Measurements from ENCODE around the gene ALPP. TPM values are rescaled to one million over a fixed set of nuclear protein-coding genes. Genes with fewer than 3 reads are reported as not detected.
"Not testable (repeated sequence)": the region's sequence is repeated elsewhere in the genome, so short reads cannot be mapped to it uniquely, and the experiment has no call there.

Gene ALPP
- total RNA-seq, 2 experiments from 2014 or later = not detected

DNA sequence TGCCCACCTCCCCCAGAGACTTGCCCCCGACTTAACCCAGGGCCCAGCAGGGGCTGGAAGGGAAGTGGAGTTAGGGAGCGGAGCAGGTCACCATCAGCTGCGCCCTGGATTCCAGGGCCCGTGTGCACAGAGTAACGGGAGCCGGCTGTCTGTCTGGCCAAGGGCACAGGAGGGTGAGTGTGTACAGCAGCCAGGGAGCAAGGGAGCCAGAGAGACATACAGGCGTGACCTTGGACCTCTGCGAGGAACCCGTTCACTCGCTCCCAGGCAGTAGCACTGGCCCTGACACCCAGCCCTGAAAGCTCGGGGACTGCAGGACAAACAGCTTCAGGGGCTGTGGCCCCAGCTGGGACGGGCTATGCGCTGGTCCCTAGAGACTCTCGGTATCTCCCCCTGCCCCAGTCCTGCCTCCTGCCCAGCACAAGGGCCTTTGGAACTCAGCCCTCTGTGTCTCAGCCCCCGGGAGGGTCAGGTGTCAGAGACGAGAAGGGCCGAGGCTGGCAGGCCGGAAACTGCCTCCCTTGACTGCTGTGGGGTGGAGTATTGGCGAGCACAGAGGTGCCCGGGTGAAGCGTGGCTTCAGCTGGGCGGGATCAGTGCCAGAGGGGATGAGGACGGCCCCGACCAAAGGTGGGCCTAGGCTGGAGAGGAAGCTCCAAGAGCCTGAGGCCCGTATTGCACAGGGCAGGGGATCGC is 46.2 kb upstream of the ALPP start:
- intact Hi-C loops (cut with micrococcal nuclease; ENCODE audit: unreplicated experiment); POLR2A ChIA-PET; H3K9me2 ChIP-seq (ENCODE audit: insufficient read depth, low read length); CTCF ChIA-PET (ENCODE audit: unreplicated experiment); H2AFZ ChIP-seq (ENCODE audit: low read length); H3K9me3 ChIP-seq (ENCODE audit: low read length); DNase-seq (ENCODE audit: low spot score); H3K27ac ChIP-seq (ENCODE audit: low read depth, low read length, poor library complexity, severe bottlenecking); H3K4me2 ChIP-seq (ENCODE audit: low read length); H3K4me3 ChIP-seq (ENCODE audit: low read depth, low read length, poor library complexity, severe bottlenecking); H4K20me1 ChIP-seq (ENCODE audit: insufficient read depth, low read length); BruUV-seq (replicated peaks); H3K36me3 ChIP-seq (ENCODE audit: insufficient read depth, low read length); H3K79me2 ChIP-seq (ENCODE audit: insufficient read depth, low read depth, low read length): not testable (repeated sequence)
- H3K4me1 ChIP-seq (ENCODE audit: insufficient read depth, low read length, poor library complexity, severe bottlenecking) = peaks cover 12% of the 10 kb centered on the region

DNA sequence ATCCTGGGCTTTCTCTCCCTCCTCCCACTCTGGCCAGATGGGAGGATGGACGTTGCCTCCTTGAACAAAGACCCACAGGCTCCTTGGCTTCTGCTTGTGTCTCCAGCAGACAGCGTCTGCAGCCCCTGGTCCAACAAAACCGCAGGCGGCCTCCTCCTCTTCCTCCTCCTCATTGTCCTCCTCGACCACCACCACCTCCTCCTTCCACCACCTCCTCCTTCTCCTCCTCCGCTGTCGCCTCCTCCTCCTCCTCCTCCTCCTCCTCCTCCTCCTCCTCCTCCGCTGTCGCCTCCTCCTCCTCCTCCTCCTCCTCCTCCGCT is 45.7 kb upstream of the ALPP start:
- intact Hi-C loops (cut with micrococcal nuclease; ENCODE audit: unreplicated experiment) = no loop called here
- Histone ChIP-seq H3K9me2 (ENCODE audit: insufficient read depth, low read length) (no peaks in the 10 kb centered on the region), H2AFZ (ENCODE audit: low read length) (no peak overlapping the region), H3K4me3 (ENCODE audit: low read depth, low read length, poor library complexity, severe bottlenecking) (no peak overlapping the region), H3K36me3 (ENCODE audit: insufficient read depth, low read length) (no peaks in the 10 kb centered on the region), H3K9me3 (ENCODE audit: low read length) (no peaks in the 10 kb centered on the region), H3K79me2 (ENCODE audit: insufficient read depth, low read depth, low read length) (no peaks in the 10 kb centered on the region), H3K4me2 (ENCODE audit: low read length) (no peak overlapping the region), H4K20me1 (ENCODE audit: insufficient read depth, low read length) (no peaks in the 10 kb centered on the region), H3K4me1 (ENCODE audit: insufficient read depth, low read length, poor library complexity, severe bottlenecking) (peaks cover 7% of the 10 kb centered on the region), H3K27ac (ENCODE audit: low read depth, low read length, poor library complexity, severe bottlenecking) (no peak overlapping the region)
- no TSS peak for BruUV-seq (replicated peaks)
- ChIA-PET POLR2A (no interaction called here), CTCF (ENCODE audit: unreplicated experiment) (no interaction called here)
- TF ChIP-seq, protein P1, sequence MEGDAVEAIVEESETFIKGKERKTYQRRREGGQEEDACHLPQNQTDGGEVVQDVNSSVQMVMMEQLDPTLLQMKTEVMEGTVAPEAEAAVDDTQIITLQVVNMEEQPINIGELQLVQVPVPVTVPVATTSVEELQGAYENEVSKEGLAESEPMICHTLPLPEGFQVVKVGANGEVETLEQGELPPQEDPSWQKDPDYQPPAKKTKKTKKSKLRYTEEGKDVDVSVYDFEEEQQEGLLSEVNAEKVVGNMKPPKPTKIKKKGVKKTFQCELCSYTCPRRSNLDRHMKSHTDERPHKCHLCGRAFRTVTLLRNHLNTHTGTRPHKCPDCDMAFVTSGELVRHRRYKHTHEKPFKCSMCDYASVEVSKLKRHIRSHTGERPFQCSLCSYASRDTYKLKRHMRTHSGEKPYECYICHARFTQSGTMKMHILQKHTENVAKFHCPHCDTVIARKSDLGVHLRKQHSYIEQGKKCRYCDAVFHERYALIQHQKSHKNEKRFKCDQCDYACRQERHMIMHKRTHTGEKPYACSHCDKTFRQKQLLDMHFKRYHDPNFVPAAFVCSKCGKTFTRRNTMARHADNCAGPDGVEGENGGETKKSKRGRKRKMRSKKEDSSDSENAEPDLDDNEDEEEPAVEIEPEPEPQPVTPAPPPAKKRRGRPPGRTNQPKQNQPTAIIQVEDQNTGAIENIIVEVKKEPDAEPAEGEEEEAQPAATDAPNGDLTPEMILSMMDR (conservative IDR thresholded peaks at IDR 0.05; ENCODE audit: low read length) = no peak
- no peak for TF ChIP-seq EZH2phosphoT487 (IDR thresholded peaks at IDR 0.05; ENCODE audit: borderline replicate concordance, low read depth, low read length)
- DNase-seq (ENCODE audit: low spot score) = no peak

DNA sequence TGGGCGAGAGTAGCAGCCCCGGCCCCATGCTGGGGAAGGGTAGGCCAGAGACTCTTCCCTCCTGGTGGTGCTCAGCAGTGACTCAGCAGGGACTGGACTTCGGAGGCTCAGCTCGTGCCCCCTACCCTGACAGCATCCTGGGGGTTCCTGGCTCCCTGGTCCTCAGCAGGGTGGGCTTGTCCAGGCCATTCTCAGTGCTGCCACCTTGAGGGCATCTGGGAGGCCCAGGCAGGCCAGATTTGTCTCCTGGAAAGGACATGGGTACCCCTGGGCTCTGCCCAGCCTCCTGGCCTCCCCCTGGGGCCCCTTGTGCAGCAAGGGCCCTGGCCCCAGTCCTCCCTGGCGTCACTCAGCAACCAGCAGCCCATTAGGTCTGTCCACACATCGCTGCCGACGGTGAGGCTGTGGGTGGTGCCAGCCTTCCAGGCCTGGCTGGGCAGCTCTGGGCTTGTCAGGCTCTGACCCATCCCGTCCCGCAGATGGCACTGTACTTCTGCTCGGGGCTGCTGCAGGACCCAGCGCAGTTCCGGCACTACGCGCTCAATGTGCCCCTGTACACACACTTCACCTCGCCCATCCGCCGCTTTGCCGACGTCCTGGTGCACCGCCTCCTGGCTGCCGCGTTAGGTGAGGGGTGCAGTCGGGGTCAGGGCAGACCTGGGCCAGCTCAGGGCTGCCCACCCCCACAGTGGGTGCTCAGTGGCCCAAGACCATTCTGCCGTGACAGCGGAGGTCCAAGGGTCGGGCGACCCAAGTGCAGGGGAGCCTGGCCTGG is 45.0 kb upstream of the ALPP start:
- Histone ChIP-seq H3K27ac (ENCODE audit: low read depth, low read length, poor library complexity, severe bottlenecking) (no peak overlapping the region), H3K79me2 (ENCODE audit: insufficient read depth, low read depth, low read length) (no peaks in the 10 kb centered on the region), H2AFZ (ENCODE audit: low read length) (no peak overlapping the region), H3K4me1 (ENCODE audit: insufficient read depth, low read length, poor library complexity, severe bottlenecking) (peaks cover under 1% of the 10 kb centered on the region), H3K9me3 (ENCODE audit: low read length) (no peaks in the 10 kb centered on the region), H4K20me1 (ENCODE audit: insufficient read depth, low read length) (no peaks in the 10 kb centered on the region), H3K9me2 (ENCODE audit: insufficient read depth, low read length) (no peaks in the 10 kb centered on the region), H3K36me3 (ENCODE audit: insufficient read depth, low read length) (no peaks in the 10 kb centered on the region), H3K4me3 (ENCODE audit: low read depth, low read length, poor library complexity, severe bottlenecking) (no peak overlapping the region), H3K4me2 (ENCODE audit: low read length) (no peak overlapping the region)
- no peak for TF ChIP-seq EZH2phosphoT487 (IDR thresholded peaks at IDR 0.05; ENCODE audit: borderline replicate concordance, low read depth, low read length)
- TF ChIP-seq, protein P1 (conservative IDR thresholded peaks at IDR 0.05; ENCODE audit: low read length) = peak; percentile 67
- ChIA-PET CTCF (ENCODE audit: unreplicated experiment) (no interaction called here), POLR2A (no interaction called here)
- intact Hi-C loops (cut with micrococcal nuclease; ENCODE audit: unreplicated experiment) = no loop called here
- peak; percentile 9 for DNase-seq (ENCODE audit: low spot score)
- BruUV-seq (replicated peaks) = no TSS peak

DNA sequence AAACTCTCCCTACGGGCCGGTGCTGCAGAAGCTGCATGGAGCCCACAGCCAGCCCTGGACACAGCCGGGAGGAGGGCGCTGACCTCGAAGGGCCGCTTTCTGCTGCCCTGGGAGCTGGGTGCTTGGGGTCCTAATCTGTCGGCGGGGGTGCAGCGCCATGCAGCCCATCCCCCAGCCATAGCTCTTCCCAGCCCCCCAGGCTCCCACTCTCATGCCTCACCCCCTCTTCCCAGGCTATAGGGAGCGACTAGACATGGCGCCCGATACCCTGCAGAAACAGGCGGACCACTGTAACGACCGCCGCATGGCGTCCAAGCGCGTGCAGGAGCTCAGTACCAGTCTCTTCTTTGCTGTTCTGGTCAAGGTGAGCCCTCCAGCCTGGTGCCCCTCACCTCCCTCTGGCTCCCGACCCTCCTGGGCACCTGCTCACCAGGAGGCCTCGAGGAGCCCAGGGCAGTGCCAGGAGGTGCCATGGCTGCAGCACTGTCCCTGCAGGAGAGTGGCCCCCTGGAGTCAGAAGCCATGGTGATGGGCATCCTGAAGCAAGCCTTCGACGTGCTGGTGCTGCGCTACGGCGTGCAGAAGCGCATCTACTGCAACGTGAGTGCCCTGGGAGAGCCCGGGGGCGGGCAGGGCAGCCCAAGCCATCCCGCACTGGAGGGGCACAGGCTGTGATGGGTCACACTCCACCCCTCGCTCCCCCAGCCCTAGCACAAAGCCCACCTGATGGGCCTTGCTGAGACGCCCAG is 44.2 kb upstream of the ALPP start:
- H3K9me2 ChIP-seq (ENCODE audit: insufficient read depth, low read length); H3K4me3 ChIP-seq (ENCODE audit: low read depth, low read length, poor library complexity, severe bottlenecking); intact Hi-C loops (cut with micrococcal nuclease; ENCODE audit: unreplicated experiment); POLR2A ChIA-PET; BruUV-seq (replicated peaks); H4K20me1 ChIP-seq (ENCODE audit: insufficient read depth, low read length); H3K9me3 ChIP-seq (ENCODE audit: low read length); H3K36me3 ChIP-seq (ENCODE audit: insufficient read depth, low read length); H3K4me2 ChIP-seq (ENCODE audit: low read length); H3K4me1 ChIP-seq (ENCODE audit: insufficient read depth, low read length, poor library complexity, severe bottlenecking); DNase-seq (ENCODE audit: low spot score); H3K27ac ChIP-seq (ENCODE audit: low read depth, low read length, poor library complexity, severe bottlenecking); H3K79me2 ChIP-seq (ENCODE audit: insufficient read depth, low read depth, low read length); H2AFZ ChIP-seq (ENCODE audit: low read length): not testable (repeated sequence)
- CTCF ChIA-PET (ENCODE audit: unreplicated experiment) = interaction anchor here (0.6 kb wide), 1 partner anchor 795 kb away, joined by 3 read pairs; no protein-coding TSS in a partner anchor

DNA sequence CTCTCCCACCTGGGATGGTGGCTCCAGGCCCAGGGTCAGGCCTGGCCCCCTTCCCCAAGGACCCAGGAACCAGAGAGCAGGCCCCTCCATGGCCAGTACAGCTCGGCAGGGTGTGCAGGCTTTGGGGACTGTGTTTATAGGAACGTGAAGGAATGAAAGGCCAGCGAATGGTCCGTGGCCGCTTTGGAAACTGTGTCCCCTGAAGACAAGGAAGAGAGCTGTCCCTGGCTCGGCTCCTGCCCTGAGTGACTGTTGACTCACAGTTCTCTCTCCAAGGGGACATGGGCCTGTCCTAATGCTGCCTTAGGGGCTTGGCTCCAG is 43.7 kb upstream of the ALPP start:
- H3K4me3 ChIP-seq (ENCODE audit: low read depth, low read length, poor library complexity, severe bottlenecking); H2AFZ ChIP-seq (ENCODE audit: low read length); BruUV-seq (replicated peaks); H3K36me3 ChIP-seq (ENCODE audit: insufficient read depth, low read length); POLR2A ChIA-PET; H3K27ac ChIP-seq (ENCODE audit: low read depth, low read length, poor library complexity, severe bottlenecking); intact Hi-C loops (cut with micrococcal nuclease; ENCODE audit: unreplicated experiment); H4K20me1 ChIP-seq (ENCODE audit: insufficient read depth, low read length); H3K9me2 ChIP-seq (ENCODE audit: insufficient read depth, low read length); H3K9me3 ChIP-seq (ENCODE audit: low read length); DNase-seq (ENCODE audit: low spot score); H3K79me2 ChIP-seq (ENCODE audit: insufficient read depth, low read depth, low read length); H3K4me1 ChIP-seq (ENCODE audit: insufficient read depth, low read length, poor library complexity, severe bottlenecking); CTCF ChIA-PET (ENCODE audit: unreplicated experiment); H3K4me2 ChIP-seq (ENCODE audit: low read length): not testable (repeated sequence)
